Epidermal melanocyte (primary cell): Measurements from ENCODE around the gene RBM10.
A peak's percentile ranks its signal among the peaks of the same experiment; 100 is the strongest.

ENCODE experiments used
- DNase-seq: peaks from one replicate; pipeline ENCODE4 v3.0.0; 2011; ENCODE audit warnings: low spot score; ENCODE audit not compliant: insufficient read length

Gene RBM10

DNA sequence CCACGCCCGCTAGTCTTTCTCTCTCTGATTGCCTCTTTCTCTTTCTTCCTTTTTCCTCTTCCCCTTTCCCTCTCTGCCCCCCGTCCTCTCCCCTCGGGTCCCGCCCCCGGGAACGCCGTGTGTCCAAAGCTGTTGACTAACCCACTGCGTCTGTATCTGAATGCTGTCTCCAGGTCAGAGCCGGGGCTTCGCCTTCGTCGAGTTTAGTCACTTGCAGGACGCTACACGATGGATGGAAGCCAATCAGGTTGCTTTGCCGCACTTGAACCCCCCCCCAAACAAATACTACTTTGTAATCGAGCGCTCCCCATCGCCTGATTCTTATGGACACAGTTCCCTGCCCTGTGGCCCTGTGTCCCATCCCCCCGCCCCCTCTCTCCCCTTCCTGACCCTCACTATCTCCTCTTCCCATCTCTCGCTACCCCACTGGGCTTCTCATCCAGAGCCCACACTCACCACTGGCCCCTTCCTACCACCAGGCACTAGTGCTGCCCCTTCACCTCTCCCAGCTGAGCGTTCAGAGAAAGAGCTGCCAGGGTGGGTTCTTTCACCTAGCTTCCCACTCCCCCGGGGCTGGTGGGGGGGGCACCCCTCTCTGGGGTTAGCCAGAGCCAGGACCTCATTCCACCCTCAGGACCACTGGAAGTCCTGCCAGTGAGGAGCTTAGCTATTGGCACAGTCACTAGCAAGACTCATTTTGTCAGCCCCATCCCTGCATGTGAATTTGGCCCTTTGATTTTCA, 30.0 kb downstream of the RBM10 start:
- no peak for DNase-seq

DNA sequence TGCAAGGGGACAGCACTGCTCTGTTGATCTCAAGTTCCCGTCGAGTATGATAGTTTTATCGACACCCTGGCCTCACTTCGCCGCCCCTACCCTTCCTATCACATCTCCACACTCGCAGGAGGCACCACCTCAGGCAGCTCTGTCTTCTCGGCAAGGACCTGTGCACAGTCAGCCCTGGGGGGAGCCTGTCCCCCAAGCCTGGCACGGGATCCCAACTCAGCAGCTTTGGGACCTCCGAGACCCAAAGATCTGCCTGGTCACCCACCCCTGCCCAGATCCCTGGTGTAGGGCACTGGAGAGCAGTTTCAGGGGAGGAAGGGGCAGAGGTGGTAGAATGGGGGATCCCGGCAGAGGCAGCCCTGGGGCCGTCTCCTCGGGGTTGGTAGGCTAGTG, 30.6 kb downstream of the RBM10 start:
- DNase-seq, result no peak

DNA sequence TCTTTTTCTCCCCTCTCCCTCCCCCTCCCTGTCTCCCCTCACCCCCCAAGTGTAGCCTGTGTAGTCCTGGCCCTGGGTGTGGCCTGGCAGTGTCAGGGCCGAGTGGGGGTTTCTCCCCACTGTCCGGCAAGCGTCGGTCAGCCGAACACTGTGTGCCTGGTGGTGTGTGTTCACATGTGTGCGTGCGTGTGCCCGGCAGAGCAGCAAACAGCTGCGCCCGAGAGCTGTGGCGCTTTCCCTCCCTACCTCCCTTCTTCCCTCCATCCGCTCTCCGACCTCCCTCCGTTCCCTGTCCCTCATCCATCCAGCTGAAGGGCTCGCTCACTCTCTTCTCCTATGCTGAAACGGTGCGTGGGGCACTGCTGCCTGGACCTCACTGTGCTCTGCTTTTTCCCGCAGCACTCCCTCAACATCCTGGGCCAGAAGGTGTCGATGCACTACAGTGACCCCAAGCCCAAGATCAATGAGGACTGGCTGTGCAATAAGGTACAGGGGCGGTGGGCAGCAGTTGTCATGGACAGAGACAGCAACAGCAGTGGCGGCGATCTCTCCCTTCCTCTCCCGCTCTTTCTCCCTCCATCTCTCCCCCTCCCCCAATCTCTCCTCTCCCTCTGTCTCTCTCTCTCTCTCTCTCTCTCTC, 31.2 kb downstream of the RBM10 start:
- DNase-seq, result no peak

DNA sequence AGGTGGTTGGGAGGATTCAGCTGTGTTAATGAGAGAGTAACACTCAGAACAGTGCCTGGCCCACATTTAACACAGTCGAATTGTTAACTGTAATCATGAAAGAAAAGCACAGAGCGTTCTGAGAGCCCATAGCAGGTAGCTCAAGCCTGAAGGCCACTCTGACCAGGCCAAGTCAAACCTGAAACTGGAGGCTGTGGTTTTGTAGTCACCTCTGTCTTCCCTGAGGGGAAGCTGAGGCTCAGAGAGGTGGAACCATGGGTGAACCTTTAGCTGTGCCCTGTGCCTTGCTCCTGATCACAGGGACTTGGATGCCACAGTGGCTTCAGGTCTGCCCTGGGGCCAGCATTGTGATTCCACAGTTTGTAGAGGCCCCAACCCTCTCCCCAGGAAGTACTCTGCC, 32.1 kb downstream of the RBM10 start:
- no peak for DNase-seq

DNA sequence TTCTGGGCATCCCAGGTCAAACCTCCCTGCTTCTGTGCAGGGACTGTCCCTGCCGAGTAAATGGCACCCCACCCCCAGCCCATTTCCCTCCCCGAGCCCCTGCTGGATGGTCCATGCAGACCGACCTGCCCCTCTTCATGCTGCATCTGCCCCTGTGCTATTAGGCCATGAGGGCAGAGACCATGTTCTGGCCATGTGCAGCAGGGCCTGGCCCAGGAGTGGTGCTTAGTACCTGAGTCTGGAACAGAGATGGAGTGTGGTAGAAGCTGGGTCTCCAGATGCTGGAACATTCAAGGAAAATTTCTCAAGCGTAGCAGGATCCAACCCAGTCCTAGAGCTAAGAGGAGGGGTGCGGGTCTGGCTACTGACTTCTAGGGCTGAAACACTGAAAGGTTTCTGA, 33.3 kb downstream of the RBM10 start:
- DNase-seq, result no peak

DNA sequence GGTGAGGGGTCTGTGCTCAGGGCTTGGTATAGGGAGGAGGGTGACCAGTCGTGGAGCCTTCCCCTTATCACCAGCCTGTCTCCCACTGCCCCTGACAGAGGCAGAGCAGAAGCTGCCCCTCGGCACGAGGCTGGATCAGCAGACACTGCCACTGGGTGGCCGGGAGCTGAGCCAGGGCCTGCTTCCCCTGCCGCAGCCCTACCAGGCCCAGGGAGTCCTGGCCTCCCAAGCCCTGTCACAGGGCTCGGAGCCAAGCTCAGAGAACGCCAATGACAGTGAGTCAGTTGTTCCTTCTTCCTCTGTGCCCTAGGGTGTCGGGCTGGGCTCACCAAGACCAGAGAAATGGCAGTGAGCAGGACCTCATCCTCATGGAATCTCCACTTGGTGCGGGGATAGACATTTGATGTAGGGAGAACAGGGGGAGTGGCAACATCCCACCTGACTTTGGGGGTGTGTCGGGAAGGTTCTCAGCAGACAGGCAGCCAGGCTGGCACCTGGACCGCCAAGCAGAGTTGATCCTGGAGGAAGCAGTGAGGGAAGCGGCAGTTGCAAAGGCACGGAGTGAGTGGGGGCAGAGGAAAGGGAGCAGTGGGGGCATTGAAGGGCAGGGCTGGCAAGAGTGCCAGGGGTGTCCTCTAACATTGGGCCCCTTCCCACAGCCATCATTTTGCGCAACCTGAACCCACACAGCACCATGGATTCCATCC, 34.4 kb downstream of the RBM10 start:
- DNase-seq, result peak; percentile 22

DNA sequence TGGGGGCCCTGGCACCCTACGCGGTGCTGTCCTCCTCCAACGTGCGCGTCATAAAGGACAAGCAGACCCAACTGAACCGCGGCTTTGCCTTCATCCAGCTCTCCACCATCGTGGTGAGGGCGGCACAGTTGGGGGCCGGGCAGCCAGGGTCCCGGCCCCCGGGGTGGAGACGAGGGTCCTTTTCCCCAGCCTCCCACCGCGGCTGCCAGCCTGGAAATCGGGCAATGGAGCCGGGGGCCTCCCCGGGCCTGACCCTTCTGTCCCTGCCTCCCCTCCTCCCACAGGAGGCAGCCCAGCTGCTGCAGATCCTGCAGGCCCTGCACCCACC, 34.9 kb downstream of the RBM10 start:
- DNase-seq, result no peak

DNA sequence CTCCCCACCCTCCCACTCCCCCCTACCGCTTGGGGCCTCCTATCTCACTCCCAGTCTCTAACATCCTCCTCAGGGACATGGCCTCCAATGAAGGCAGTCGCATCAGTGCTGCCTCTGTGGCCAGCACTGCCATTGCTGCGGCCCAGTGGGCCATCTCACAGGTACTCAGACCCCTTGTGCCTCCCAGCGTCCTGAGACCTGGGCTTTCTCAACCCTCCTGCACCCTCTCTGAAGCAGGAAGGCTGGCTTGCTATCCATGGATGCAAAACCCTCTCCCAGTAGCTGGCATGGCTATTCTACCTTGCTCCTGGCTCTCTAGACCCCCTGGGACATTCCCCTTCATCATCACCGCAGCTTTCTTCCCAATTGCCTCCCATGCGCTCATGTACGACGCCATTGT, 35.3 kb downstream of the RBM10 start:
- DNase-seq, result no peak

DNA sequence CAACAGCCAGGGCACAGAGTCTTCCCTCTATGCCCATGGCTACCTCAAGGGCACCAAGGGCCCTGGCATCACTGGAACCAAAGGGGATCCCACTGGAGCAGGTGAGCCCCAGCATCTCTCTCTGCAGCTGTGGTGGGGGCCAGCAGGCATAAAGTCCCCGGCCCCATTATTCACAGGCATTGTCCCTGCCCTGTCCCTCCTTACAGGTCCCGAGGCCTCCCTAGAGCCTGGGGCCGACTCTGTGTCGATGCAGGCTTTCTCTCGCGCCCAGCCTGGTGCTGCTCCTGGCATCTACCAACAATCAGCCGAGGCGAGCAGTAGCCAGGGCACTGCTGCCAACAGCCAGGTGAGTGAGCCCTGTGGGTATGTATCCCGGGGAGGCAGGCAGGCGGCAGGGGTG, 36.3 kb downstream of the RBM10 start:
- no peak for DNase-seq

DNA sequence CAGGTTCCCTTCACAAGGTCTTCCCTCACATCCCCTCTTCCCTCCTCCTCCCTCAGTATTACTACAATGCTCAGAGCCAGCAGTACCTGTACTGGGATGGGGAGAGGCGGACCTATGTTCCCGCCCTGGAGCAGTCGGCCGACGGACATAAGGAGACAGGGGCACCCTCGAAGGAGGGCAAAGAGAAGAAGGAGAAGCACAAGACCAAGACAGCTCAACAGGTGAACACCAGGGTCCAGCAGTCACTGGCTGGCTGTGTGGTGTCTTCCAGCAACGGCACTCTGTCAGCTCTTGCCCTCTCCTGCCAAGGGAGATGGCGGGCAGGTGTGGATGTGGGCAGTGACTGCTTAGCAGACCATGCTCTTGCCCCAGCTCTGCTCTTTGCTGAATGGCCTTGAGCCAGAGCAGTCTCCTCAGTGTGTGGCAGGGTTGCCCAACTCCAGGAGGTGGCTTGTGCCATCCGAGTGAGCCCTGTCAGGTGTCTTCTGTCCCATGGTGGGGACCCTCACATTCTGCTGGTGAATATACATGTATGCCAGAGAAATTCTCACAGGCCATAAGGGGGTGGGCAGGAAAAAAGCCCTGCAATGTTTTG, 37.2 kb downstream of the RBM10 start:
- no peak for DNase-seq

DNA sequence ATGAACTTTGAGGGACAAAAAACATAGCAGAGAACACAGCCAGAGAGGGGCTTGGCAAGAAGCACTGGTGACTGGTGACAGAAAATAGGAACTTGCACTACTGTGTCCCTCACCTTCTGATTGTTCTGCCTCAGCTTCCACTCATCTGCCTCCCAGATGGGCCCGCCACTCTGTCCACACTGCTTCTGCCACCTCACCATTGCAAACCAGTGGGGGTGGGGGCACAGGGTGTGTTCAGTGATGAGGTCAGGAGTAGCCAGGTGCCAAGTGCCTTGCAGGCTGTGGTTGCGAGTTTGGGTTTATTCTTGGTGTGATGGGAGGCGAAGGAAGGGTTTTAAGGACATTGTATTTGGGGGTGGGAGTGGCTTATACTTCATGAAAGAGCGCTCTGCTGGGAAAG, 39.5 kb downstream of the RBM10 start:
- DNase-seq, result no peak

DNA sequence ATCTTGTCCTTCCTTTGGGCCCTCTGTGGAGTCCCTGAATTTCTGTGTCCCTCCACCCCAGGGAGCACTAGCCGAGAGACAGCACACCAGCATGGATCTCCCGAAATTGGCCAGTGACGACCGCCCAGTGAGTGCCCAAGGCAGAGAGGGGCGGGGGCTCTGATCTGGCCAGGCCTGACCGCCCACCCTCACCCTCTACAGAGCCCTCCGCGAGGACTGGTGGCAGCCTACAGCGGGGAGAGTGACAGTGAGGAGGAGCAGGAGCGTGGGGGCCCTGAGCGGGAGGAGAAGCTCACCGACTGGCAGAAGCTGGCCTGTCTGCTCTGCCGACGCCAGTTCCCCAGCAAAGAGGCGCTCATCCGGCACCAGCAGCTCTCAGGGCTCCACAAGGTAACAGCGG, 40.2 kb downstream of the RBM10 start:
- no peak for DNase-seq

DNA sequence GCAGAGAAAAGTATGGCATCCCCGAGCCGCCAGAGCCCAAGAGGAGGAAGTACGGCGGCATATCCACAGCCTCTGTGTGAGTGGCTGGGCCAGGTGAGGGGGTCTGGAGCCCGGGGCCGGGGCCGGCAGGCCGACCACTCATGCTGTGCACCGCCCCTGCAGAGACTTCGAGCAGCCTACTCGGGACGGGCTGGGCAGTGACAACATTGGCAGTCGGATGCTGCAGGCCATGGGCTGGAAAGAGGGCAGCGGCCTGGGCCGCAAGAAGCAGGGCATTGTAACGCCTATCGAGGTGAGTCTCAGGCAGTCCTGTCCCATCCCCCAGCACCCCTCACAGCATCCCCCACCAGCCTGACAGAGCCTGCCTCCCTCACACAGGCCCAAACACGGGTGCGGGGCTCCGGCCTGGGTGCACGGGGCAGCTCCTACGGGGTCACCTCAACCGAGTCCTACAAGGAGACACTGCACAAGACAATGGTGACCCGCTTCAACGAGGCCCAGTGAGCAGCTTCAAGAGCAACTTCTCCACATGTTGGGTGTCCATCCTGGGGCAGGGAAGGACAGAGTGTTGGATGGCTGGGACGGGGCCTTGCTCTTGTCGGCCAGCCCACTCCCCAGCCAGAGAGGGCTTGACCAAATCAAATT, 41.2 kb downstream of the RBM10 start:
- no peak for DNase-seq

DNA sequence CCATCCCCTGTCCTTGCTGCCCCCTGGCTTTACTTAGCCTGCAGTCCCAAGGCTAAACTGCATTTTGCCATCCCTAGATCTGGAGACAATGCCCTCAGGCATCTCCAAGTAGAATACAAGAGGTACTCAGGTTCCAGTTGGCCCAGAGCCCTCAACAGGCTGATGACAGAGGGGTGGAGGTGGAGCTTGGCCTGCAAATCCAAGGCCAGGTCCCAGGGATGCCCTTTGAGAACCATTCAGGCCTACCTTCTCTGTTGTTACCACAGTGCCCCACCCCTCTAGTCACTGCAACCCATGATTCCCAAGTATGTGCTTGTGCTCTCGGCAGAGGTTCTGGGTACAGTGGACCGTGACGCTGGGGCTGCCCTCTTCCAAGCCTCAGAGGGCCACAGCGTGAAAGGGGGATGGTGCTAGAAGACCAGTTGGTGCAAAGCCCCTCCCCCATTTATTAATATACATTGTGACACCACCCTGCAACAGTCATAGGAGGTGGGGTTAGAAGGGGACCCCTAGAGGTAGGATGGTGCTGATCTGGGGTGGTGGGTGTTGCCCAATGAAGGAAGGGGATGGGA, 42.2 kb downstream of the RBM10 start:
- DNase-seq, result no peak

DNA sequence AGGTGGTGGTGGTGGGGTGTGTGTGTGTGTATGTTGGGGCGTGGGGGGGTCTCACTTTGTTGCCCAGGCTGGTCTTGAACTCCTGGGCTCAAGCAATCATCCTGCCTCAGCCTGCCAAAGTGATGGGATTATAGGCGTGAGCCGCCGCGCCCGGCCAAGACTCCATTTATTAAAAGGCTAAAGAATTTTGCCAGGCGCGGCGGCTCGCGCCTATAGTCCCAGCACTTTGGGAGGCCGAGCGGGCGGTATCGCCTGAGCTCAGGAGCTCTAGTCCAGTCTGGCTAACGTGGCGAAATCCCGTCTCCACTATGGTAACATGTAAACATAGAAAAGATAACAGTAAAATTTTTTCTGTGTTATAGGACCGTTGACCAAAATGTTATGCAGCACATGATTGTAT, 44.9 kb downstream of the RBM10 start:
- DNase-seq, result no peak

DNA sequence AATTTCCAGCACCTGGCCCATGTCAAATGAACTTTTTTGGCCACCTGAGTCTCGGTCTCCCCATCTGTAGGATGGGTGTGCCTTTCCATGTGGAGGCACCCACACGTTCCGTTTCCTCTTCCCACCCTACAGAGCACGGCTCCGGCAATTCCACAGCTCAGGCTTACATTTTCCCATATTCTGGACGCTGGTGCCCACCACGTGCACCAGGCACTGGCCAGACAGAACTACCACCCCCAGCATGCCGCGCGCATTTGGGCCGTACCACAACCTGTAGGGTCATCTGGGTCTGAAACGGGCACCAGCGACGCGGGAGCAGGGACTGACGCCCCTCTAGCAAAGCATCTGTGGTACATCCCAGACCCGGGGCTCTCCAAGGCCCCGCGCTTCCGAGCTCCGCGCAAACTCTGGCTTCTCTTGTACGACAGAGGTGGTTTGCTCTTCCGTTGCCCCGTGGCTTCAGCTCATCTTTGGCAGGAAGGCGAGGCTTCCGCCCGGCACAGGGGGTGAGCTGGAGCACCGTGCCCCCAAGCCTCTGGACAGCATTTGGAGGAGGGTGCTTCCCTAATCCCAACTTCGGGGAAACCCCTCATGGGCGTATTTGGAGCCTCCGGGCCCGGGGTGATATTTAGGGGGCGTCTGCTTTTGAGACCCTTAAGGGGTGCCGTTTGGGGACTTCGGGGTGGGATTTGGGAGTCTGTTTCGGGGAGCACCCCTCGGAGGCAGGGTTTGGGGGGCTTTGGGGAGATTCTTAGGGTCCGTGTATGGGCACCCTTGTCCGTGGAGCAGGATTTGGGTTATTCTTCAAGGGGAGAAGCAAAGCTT, 45.6 kb downstream of the RBM10 start:
- peak; percentile 87 for DNase-seq

DNA sequence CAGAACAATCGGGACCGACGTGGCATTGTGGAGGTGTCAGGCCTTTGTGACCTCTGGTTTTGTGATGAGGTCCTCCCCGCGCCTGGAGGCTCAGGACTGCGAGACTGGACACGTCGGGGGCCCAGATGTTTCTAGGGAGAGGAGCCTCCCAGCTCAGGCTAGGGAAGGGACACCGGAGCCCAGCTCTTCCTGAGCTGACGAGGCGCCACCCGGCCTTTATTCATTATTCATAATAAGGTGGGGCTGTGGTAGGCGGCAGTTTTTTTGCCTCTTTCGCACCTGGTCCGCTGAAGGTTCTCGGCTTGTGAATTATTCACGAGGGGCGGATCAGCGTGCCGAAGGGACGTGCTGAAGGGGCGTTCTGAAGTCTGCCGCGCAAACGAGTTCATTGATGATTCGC, 46.3 kb downstream of the RBM10 start:
- no peak for DNase-seq

DNA sequence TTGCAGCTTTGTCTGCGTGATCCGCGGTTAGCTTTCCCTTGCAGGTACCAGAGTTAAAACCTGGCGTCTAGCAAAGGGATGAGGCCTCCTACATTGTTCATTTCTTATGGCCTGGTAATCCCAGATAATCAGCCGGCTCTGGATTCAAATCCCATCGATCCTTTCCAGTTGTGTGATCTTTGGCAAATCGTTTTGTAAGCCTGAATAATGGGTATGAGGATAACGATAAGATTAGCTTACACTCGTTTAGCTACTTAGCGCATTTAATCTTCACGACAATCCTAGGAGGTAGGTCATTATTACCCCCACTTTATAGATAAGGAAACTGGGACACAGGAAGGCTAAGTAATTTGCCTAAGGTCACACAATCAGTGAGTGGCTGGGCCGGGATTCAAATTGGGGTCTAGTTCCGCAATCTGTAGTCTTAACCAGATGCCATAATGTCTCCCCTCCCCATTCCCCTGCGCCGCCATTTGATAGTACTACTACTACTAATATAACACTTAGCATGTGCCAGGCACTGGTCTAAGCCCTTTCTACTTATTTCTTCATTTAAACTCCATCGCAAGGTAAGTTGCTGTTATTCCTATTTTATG, 46.9 kb downstream of the RBM10 start:
- DNase-seq, result no peak

DNA sequence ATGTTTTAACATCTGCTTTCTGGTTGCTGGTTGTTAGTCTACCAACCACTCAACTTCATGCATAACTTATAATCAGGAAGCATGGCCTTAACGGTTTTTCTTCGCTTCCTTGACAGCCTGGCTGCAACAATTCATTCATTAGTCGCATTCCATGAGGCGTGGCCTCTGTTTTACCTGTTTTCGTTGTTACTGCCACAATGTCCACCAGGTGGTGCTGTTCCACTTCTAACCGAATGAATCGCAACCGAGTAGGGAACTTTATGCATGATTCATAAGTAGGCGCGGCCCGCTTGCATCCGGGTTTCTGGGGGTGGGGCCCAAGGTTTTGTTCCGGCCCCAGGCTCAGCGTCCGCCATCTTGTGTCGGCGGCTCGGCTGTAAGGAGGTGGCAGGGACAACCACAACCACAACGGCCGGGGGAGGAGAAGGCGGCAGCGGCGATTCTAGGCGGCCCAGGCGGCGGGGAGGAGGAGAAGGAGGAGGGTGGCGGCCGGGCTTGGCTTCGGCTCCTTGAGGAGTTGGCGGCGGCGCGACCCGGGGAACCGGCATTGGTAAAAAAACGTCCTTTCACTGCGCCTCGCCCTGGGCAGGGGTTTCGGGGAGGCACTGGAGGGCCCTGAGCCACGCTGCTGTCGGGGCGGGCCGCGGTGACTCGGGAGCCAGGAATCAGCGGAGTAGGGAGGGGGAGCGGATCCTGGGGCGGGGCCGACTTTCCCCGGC, 48.6 kb downstream of the RBM10 start, which contains the start of gene UBA1:
UBA1 (plus strand) TSS at position 355 of the 719 bp plus-strand sequence. CDS start 4,974 bp downstream, outside the sequence.
- DNase-seq, result peak; percentile 77
